AG04449 (cell line): ENCODE results near the gene ARHGAP26.

Source experiments
- CTCF ChIA-PET: fragments of 350-600 bp; formaldehyde crosslinking; extraction: SDS; loops from one replicate; lab custom pipeline; 2021; ENCODE audit warnings: antibody characterized with exemption; lab: Yijun Ruan, JAX
- POLR2A ChIA-PET: fragments of 400-600, 350-600 bp; formaldehyde crosslinking; extraction: SDS; loops from one replicate; lab custom pipeline; 2020; ENCODE audit warnings: antibody characterized with exemption, inconsistent platforms; lab: Yijun Ruan, JAX
- DNase-seq: peaks from one replicate; pipeline ENCODE4 v3.0.0-alpha.2; 2010; ENCODE audit warnings: low read depth, low spot score
- H3K4me3 ChIP-seq: 2 replicates; pipeline ENCODE4 v1.5.1; 2011; ENCODE audit warnings: low read depth, mild to moderate bottlenecking, control low read depth, low read length
- TF ChIP-seq, protein P1 (sequence below): IDR thresholded peaks from one replicate; pipeline ENCODE4 v1.5.1; 2011; ENCODE audit warnings: mild to moderate bottlenecking, moderate library complexity, low read length, control low read depth, inconsistent platforms; ENCODE audit not compliant: insufficient read depth; ENCODE audit errors: missing control alignments

Gene ARHGAP26

DNA sequence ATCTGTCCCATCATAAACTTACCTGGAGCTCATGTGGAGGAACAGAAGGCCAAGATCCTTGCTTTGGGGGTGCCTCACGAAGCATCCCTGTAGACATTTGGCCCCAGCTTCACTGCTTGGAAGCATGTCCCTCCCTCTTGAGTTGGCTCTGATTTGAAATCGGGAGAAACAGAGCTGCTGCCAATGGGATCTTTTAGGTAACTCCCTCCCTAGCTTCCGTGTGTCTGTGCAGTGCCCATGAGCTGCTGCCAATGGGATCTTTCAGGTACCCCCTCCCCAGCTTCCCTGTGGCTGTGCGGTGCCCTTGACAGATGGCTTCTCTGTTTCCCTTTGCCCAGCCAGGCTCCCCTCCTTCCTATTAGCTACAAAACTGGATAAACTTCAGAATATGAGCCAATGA lies 455.3 kb downstream of the ARHGAP26 start:
- no peak overlapping the region for H3K4me3 ChIP-seq
- no peak for DNase-seq
- TF ChIP-seq, protein P1, sequence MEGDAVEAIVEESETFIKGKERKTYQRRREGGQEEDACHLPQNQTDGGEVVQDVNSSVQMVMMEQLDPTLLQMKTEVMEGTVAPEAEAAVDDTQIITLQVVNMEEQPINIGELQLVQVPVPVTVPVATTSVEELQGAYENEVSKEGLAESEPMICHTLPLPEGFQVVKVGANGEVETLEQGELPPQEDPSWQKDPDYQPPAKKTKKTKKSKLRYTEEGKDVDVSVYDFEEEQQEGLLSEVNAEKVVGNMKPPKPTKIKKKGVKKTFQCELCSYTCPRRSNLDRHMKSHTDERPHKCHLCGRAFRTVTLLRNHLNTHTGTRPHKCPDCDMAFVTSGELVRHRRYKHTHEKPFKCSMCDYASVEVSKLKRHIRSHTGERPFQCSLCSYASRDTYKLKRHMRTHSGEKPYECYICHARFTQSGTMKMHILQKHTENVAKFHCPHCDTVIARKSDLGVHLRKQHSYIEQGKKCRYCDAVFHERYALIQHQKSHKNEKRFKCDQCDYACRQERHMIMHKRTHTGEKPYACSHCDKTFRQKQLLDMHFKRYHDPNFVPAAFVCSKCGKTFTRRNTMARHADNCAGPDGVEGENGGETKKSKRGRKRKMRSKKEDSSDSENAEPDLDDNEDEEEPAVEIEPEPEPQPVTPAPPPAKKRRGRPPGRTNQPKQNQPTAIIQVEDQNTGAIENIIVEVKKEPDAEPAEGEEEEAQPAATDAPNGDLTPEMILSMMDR: no peak
- CTCF ChIA-PET: interaction anchor here (1.0 to 1.5 kb wide), 2 partner anchors 9 to 17 kb away, joined by 3 read pairs; no protein-coding TSS in a partner anchor
- POLR2A ChIA-PET: interaction anchor here (1.1 kb wide), 1 partner anchor 20 kb away, joined by 4 read pairs; no protein-coding TSS in a partner anchor

DNA sequence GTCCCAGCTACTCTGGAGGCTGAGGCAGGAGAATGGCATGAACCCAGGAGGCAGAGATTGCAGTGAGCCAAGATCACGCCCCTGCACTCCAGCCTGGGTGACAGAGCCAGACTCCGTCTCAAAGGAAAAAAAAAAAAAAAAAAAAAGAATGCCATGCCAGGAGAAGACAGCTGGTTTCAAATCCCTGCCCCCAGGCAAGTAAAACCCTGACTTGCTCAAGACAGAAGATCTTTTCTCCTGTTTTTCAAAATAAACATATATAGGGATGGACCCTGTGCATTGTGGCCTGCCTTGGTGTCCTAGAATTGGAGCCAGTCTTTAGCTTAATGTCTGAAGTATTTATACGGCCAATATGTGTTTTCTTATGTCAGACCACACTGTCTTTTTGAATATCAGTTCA lies 456.2 kb downstream of the ARHGAP26 start:
- TF ChIP-seq, protein P1: no peak
- no peak overlapping the region for H3K4me3 ChIP-seq
- no peak for DNase-seq
- ChIA-PET POLR2A (interaction anchor here (1.1 kb wide), 1 partner anchor 21 kb away, joined by 4 read pairs; no protein-coding TSS in a partner anchor), CTCF (interaction anchor here (1.5 to 1.9 kb wide), 2 partner anchors 8 to 18 kb away, joined by 3 to 7 read pairs; no protein-coding TSS in a partner anchor)

DNA sequence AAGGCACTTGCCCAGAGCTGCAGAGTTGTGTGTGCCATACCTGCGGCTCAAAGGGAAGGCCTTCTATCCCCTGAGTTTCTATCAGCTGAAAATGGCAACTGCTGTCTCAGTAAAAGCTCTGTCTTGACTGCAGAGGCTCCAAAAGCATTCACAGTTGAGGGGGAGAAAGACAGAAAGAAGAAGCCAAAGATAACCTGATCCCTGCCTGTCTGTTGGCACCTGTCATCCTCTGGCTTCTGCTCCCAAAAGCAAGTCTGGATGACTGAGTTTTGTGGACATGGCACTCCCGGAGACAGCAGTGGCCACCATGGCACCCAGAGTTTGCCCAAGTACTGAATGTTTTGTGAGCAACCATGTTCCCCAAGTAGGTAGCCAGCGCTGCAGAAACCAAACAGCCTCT lies 456.7 kb downstream of the ARHGAP26 start:
- POLR2A ChIA-PET: no interaction called here
- TF ChIP-seq, protein P1: no peak
- CTCF ChIA-PET: interaction anchor here (1.1 to 1.9 kb wide), 2 partner anchors 9 to 18 kb away, joined by 3 to 7 read pairs; no protein-coding TSS in a partner anchor
- no peak for DNase-seq
- no peak overlapping the region for H3K4me3 ChIP-seq

DNA sequence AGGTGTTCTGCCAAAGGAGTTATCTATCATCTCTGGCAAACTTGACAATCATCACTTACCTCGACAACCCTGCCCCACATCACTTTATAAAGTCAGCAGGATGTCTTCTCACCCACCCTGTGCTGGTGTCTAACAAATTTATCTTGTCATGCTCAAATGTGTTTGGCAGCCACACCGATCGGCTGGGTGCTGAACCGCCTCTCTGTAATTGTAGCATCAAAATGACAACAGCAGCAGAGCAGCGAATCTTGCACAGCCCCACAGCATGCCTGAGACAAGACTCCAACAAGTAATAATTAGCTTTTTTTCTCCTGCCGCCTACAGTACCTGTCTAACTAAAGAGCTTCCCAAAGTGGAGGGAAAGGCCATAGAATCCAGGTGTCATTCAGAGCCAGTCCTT lies 457.1 kb downstream of the ARHGAP26 start:
- ChIA-PET POLR2A (no interaction called here), CTCF (interaction anchor here (1.1 to 1.9 kb wide), 2 partner anchors 9 to 18 kb away, joined by 3 to 7 read pairs; no protein-coding TSS in a partner anchor)
- TF ChIP-seq, protein P1: no peak

DNA sequence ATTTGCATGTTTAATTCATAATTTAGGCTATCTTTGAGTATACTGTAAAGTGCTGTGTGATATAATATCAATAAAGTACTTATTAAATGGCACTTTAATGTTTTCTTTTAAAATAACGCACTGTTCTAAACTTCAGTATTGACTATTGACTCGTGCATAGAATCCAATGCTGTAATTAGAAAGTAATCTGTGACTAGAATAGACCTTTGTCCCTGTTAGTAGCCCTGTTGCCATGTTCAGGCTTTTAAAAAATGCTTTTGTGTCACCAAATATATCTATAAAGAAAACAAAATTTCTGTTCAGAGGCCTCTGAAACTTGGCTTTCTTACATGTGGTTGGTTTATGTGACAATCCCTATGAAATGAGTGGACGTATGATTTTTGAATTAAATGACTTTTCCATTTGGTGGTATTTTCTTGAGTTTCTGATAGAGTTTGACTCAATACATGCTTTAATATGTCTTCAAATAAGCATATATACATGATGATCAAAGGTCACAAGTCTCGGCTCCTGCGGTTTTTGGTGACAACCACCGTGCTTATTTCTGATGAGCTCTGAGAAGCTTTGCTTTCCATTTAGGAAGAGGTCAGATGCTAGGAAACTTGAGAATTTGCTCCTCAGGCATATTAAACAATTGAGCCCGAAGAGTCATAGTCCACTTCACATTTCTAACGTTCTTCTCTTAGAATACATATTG lies 458.6 kb downstream of the ARHGAP26 start:
- no peak overlapping the region for H3K4me3 ChIP-seq
- DNase-seq: no peak
- ChIA-PET POLR2A (no interaction called here), CTCF (interaction anchor here (1.0 kb wide), 1 partner anchor 12 kb away, joined by 4 read pairs; no protein-coding TSS in a partner anchor)
- TF ChIP-seq, protein P1: no peak

More for the DNA sequence above, 457.1 kb downstream of the ARHGAP26 start:
- no peak for DNase-seq
- H3K4me3 ChIP-seq: no peak overlapping the region

DNA sequence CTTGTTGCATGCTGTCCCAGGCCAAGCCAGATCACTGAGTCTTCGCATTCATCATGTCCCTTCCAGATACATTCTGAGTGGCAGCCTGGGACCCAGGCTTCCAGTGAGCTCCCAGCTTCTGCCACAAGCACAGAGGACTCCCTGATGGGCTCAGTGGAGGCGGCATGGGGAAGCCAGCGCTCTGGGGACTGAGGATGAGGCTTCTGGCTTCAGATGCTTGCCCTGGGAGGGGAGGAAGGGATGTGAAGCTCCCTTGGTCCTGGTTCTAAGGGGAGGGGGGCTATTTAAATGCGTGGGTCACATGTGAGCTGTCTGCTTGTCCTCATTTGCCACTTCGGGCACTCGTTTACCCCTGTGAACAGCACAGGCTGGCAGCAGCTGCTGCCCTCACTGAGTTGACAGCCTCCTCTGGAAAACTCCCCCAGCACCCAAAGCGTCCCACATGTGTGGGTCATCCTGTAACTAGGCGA lies 459.3 kb downstream of the ARHGAP26 start:
- TF ChIP-seq, protein P1: no peak
- H3K4me3 ChIP-seq: no peak overlapping the region
- no peak for DNase-seq
- POLR2A ChIA-PET: no interaction called here
- CTCF ChIA-PET: no interaction called here
